ENCODE results near the gene SLC13A4. TPM values are rescaled to one million over a fixed set of nuclear protein-coding genes. Genes with fewer than 3 reads are reported as not detected.

The SLC13A4 gene
- total and polyA plus RNA-seq, 2 of the 4 experiments (the other 2 are of a cell fraction), result 0.10 TPM; not detected in 1

- H4K20me1 ChIP-seq (ENCODE audit: insufficient read depth, low read length), result no peaks in the 10 kb centered on the region
- peak overlapping the region; percentile 87 for H2AK5ac ChIP-seq (ENCODE audit: low read depth, low read length)
- H3K36me3 ChIP-seq (ENCODE audit: control insufficient read depth, insufficient read depth, low read length), result no peaks in the 10 kb centered on the region
- 92 to 100% methylated on average over 2 to 5 of the region's 5 CpGs for WGBS, 2 experiments (ENCODE audit: extremely low coverage in 2 of 2, insufficient read length in 1 of 2)
- no peak overlapping the region for H2AFZ ChIP-seq (replicated peaks; ENCODE audit: low read length, poor library complexity)
- BruUV-seq (replicated peaks), result no TSS peak
- H2AK9ac ChIP-seq (replicated peaks; ENCODE audit: low read depth, low read length, poor library complexity), result no peak overlapping the region
- no peak overlapping the region for H3K9ac ChIP-seq (ENCODE audit: low read depth, low read length)
- H2BK15ac ChIP-seq (ENCODE audit: low read depth, low read length), result peak overlapping the region; percentile 35; the same call in 2 of the 3 replicates
- H3K23ac ChIP-seq (ENCODE audit: low read depth, low read length), result peak overlapping the region; percentile 53; the same call in 1 of the 2 replicates
- intact Hi-C loops (cut with micrococcal nuclease), result no loop called here
- peak overlapping the region; percentile 39 for H2BK20ac ChIP-seq (ENCODE audit: low read depth, low read length)
- ATAC-seq (ENCODE audit: low read depth), result no peak
- POLR2A ChIA-PET (ENCODE audit: unreplicated experiment), result no interaction called here
- peak overlapping the region; percentile 8; the same call in 1 of the 2 replicates for H4K5ac ChIP-seq (ENCODE audit: low read depth, low read length)
- no peak overlapping the region for H4K91ac ChIP-seq (ENCODE audit: insufficient read depth, low read depth, low read length)
- H3K4me2 ChIP-seq (ENCODE audit: low read depth, low read length), result no peak overlapping the region
- peak overlapping the region; percentile 30; the same call in 1 of the 2 replicates for H3K18ac ChIP-seq (ENCODE audit: low read depth, low read length)
- peaks cover 0 to 8% of the 10 kb centered on the region in 2 experiments; a peak in 2 of 4 replicates for H3K79me1 ChIP-seq (ENCODE audit: low read depth in 1 of 2, low read length in 2 of 2)
- H2BK5ac ChIP-seq (ENCODE audit: low read depth, low read length, poor library complexity, severe bottlenecking), result peak overlapping the region; percentile 78
- peak overlapping the region; percentile 73 for H3K14ac ChIP-seq (replicated peaks; ENCODE audit: low read depth, low read length)
- peak overlapping the region in 1 of 2 experiments; percentile 68; a peak in 2 of 4 replicates for H4K8ac ChIP-seq (ENCODE audit: low read depth in 2 of 2, low read length in 2 of 2)
- H3K4me3 ChIP-seq (ENCODE audit: insufficient read depth, low read depth, low read length), result no peak overlapping the region
- CTCF ChIA-PET, result interaction anchor here (1.0 kb wide), 1 partner anchor 42 kb away, joined by 5 read pairs; no protein-coding TSS in a partner anchor
- no peak for DNase-seq
- peak overlapping the region; percentile 86 for H2BK120ac ChIP-seq (ENCODE audit: low read depth, low read length)
- dilution Hi-C loops (cut with HindIII; ENCODE audit: low sequenced_read_pairs, unreplicated experiment), result no loop called here
- peaks cover 15% of the 10 kb centered on the region for H3K4me1 ChIP-seq (ENCODE audit: control insufficient read depth, insufficient read depth, low read length)
- TF ChIP-seq ELK1 (IDR thresholded peaks at IDR 0.05; ENCODE audit: borderline replicate concordance, low read depth, low read length), result no peak
- TF ChIP-seq CEBPB (IDR thresholded peaks at IDR 0.05; ENCODE audit: low read depth, low read length), result no peak
- no peak for TF ChIP-seq NFE2L2 (IDR thresholded peaks at IDR 0.05; ENCODE audit: low read depth, low read length)
- TF ChIP-seq BHLHE40 (IDR thresholded peaks at IDR 0.05; ENCODE audit: low read depth, low read length), result no peak
- no peak for TF ChIP-seq CHD1 (IDR thresholded peaks at IDR 0.05; ENCODE audit: low read depth, low read length)
- TF ChIP-seq SMC3 (IDR thresholded peaks at IDR 0.05; ENCODE audit: low read depth, low read length), result no peak
- TF ChIP-seq MXI1 (IDR thresholded peaks at IDR 0.05; ENCODE audit: borderline replicate concordance, low read depth, low read length), result no peak
- peak overlapping the region; percentile 79 for H3K4ac ChIP-seq (ENCODE audit: low read depth, low read length)
- H3K56ac ChIP-seq (ENCODE audit: extremely low read depth, insufficient read depth, low read length), result no peak overlapping the region
- H3K27me3 ChIP-seq (ENCODE audit: control insufficient read depth, insufficient read depth, low read length), result no peaks in the 10 kb centered on the region
- no peak overlapping the region for H3K27ac ChIP-seq (ENCODE audit: insufficient read depth, low read length)
- in situ Hi-C loops (cut with MboI; ENCODE audit: low sequenced_read_pairs), result no loop called here
- H3K9me1 ChIP-seq (ENCODE audit: insufficient read depth, low read length), result peaks cover 14% of the 10 kb centered on the region
- no peaks in the 10 kb centered on the region for H3K9me3 ChIP-seq (ENCODE audit: control insufficient read depth, insufficient read depth, low read length)
Measured at GRCh38 chr7:135715055-135715522, 12.9 kb downstream of the SLC13A4 start.

Measured in IMR-90 (cell line).